Testis (tissue), 2 donors: Measurements from ENCODE around the gene POP5.

Source experiments
- CTCF ChIP-seq, 3 experiments: fragments of 450-650 bp in 2 of 3; fragments of 200-600 bp in 1 of 3; sonication (generic) in 1 of 3; IDR thresholded peaks; one replicate each; pipeline ENCODE4 v1.5.1; 2016 to 2019; ENCODE audit warnings: antibody characterized with exemption in 3 of 3, mild to moderate bottlenecking in 2 of 3, moderate library complexity in 1 of 3
- POLR2A ChIP-seq: fragments of 450-650 bp; IDR thresholded peaks from one replicate; pipeline ENCODE4 v1.6.1; 2017; ENCODE audit warnings: antibody characterized with exemption, mild to moderate bottlenecking, moderate library complexity

GRCh38 chr12:120586206-120586605 is 5.0 kb upstream of the POP5 start:
- no peak for TF ChIP-seq CTCF (IDR thresholded peaks at IDR 0.05)
- no peak for TF ChIP-seq POLR2A
